HG03565 (cell line): ENCODE data around the gene TRMU.
"Not testable (repeated sequence)": the region's sequence is repeated elsewhere in the genome, so short reads cannot be mapped to it uniquely, and the experiment has no call there.

ENCODE experiments used
- ATAC-seq: cut with Tn5 transposase; IDR thresholded peaks from one replicate; pipeline ENCODE4 v1.9.1; 2021; ENCODE audit warnings: mild to moderate bottlenecking, moderate library complexity; ENCODE audit not compliant: unreplicated experiment

The TRMU gene

DNA sequence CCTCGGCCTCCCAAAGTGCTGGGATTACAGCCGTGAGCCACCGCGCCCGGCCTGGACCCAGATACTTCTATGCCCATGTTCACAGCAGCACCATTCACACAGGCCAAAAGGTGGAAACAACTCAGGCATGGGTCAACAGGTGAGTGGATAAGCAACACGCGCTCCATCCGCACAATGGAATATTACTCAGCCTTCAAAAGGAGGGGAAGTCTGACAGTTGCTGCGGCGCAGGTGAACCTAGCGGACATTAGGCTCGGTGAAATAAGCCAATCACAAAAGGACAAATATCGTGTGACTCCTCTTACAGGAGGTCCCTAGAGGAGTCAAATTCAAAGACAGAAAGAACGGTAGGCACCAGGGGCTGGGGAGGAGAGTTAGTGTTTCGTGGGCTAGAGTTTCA is 47.0 kb downstream of the TRMU start:
- ATAC-seq = no peak

DNA sequence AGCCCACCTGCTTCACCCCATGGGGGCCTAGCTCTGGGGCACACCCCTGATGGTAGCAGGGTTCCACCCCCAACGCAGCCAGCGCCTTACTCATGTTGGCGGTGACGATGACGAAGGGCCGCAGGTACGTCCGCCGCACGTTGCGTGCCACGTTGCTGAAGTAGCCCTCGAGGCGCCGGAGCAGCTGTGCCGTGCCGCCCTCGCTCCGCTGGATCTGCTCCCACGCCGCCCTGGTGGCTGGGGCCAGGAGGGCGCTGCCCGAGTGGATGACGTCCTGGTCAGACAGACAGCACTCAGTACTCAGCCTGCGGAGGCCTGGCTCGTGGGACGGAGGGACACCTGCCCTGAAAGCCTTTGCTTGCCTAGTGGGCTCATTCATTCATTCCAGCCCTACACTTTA is 50.8 kb downstream of the TRMU start:
- no peak for ATAC-seq

DNA sequence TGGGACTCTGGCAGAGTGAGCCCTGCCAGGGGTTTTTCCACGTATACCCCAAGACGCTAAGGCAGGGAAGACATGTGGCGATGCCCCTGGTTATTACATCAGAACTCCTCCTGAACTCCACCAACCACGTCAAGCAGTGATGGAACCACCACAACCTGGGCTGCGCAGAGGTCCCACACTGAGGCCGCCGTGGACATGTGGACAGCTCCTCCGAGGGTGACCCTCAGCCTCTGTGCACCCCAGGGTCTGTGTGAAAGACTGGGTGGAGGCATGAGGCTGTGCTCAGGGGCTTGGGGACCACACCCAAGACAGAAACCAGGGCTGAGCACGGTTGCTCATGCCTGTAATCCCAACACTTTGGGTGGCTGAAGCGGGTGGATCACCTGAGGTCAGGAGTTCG is 52.2 kb downstream of the TRMU start:
- ATAC-seq = no peak

DNA sequence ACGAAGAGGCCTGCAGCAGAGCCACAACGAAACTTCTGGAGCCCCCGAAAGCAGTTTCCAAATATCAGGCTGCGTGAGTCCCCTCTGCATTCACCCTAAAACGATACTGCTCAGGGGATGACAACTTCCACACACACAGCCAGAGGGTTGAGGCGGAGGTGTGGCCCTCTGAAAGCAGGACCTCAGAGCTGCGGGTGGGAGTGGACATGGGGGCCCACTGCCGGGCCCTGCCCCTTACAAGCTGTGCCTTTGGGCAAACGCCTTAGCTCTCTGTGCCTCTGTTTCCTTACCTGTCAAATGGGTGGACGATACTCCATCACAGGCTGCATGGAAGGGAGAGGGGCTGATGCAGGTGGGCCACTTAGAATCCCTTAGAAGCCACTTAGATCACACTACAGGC is 53.1 kb downstream of the TRMU start:
- no peak for ATAC-seq

DNA sequence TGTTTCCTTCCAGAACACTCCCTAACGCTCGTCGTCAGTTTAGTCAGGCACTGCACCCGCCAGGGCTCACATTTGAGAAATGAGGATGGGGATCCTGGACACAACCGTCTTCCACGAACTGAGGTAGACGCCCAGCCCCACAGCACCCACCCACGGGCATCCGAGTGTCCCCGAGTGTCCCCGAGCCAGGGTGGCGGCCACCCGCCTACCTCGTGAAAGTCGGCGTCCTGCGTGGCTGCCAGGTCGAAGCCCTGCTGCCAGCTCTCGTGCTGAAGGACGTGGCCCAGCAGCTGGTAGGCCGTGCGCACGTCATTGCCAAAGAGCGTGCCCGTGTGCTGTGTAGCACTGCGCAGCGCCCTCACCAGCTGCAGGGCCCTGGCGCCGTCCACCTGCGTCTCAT is 53.6 kb downstream of the TRMU start:
- no peak for ATAC-seq

DNA sequence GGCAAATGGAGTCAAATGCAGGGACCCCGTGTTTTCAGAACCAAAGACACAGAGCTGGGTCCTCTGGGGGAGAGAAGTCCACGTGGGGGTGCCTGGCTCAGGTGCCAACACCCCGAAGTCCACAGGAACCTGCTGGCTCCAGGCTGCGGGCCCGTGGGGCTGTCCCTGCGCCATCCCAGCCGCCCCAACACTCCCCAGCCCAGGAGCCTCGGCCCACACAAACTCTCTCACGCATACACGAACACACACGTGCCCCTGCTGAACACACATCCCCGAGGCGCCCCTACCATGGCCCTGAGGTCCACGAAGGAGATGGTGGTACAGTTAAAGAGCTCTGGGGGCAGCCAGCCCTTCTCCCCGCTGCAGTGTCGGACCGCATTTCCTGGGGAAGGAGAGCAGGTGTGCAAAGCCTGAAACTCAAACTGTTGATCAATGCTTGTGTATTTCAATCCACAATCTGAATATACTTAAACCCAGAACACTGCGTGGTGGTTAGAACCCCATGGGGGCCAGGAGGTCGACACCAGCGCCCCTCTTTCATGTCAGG is 54.7 kb downstream of the TRMU start:
- no peak for ATAC-seq

DNA sequence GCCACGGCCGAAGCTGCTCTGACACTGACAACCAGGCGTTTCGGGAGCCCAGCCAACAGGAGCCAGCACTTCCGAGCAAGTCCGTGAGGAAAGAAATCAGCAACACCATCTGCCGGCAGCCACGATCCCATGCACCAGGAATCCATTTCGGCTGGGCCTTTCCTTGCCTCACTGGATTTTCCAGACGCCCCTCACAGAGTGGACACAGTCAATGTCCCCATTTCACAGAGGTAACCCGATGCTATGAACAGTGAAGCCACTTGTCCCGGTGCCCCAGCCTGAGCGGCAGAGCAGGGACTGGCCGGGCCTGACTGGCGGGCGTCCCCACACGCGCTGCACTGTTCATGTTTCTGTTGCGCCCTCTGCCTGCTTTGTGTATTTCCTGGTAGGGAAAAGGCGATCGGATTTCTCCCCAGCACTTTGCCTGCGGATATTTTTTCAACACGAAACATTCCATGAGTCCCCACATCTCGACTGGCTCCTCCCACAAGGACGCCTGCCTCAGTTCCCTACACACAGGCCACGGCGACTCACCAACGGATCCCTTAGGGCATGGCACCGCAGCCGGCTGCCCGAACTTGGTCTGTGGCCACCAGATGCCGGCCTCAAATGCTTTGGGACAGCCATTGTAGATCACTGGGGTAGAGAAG is 55.3 kb downstream of the TRMU start:
- no peak for ATAC-seq

DNA sequence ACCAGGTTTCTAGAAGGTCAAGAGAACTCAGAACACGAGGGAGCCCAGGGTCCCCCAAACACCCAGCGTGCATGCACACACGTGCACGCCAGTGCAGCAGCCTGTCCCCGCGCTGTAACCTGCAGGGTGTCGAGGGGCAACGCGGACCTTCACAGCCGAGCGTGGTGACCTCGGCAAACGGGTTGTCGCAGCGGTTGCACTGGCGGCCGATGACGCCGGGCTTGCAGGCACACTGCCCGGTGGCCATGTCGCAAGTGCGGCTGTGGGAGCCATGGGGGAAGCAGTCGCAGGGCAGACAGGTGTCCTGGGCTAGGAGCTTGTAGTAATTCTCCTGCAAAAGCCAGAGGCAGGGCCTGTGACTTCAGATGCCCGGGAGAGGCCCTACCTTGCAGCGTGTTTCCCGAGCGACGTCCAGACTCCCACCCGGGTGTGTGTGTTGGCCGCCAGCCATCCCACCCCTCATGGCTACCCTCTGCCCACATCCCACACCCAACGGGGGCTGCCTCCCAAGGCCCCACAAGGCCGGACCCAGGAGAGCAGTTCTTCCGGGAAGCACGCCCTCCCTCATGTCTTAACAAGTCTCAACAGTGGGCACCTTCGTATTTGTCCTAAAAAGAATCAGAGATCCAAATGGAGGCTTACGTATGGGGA is 56.1 kb downstream of the TRMU start:
- no peak for ATAC-seq

DNA sequence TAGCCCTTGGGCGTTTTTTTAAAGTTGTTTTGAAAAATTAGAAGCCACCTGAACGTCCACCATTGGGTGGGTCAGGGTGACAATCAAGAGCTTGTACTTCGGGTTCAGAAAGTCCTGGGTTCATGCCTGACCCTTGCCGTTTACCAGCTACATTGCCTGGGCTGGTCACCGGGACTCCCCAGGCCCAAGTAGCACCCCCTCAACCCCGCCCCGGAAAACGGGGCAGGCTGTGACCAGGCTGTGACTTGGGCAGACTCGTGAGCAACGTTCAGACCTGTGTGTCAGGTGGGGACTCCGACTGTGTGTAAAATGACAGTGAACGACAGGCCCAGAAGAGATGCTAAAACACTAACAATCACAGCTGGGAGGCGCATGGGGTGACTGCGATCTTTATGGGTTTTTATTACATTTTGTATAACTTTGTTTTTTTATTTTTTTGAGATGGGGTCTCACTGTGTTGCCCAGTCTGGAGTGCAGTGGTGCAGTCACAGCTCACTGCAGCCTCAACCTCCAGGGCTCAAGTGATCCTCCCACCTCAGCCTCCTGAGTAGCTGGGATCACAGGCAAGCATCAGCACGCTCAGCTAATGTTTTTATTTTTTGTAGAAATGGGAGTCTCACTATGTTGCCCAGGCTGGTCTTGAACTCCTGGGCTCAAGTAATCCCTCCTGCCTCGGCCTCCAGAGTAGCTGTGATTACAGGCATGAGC is 56.8 kb downstream of the TRMU start:
- ATAC-seq = no peak

DNA sequence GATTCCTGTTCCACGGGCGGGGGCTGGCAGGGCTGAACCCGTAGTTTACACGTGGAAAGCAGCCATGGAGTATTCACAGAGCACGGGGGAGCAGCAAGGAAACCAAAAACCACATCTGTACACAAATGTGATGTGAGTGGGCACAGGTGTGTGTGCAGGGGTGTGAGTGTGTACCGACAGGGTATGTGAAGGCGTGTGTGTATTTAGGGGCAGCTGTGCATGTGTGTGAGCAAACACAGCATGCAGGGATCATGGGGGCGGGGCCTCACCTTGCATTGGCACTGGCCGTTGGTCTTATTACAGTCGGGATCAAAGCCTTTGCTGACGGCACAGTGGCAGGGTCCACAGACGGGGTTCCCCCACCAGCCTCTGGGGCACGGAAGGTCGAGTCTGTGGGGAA is 58.4 kb downstream of the TRMU start:
- no peak for ATAC-seq

DNA sequence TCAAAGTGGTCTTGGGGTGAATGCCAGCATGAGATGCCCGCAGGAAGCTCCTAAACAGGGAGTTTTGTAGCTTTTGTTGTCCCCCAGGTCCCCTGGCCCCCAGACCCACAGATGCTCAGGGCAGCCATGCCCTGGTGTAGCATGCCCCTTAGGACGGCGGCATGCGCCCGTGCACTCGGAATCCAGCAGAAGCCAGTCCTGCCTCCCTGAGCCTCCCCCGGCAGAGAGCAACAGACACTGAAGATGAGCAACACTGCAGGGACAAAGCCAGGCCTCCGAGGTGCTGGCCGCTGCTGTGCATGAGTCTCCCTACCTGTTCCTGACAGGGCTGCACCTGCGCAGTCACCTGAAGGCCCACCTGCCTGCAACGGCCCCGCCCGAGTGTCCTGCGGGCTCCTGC is 59.1 kb downstream of the TRMU start:
- ATAC-seq = no peak

DNA sequence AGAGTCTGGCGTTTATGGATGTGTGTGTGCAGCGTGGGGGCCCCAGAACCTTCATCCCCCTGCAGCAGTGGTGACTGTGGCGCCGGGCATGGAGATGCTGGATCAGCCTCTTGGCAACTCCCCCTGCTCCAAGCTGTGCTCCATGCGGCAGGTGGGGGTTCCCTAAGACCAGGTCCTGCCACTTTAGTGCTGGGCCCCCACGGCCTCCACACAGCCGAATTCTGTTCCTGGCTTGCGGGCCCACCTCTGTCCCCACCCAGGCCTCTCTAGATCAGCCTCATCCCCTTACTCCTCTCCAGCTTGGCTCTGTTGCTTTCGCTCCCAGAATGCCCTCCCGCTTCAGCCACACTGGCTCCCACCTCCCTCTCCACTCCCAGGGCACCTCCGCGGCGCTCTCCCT is 59.6 kb downstream of the TRMU start:
- no peak for ATAC-seq

DNA sequence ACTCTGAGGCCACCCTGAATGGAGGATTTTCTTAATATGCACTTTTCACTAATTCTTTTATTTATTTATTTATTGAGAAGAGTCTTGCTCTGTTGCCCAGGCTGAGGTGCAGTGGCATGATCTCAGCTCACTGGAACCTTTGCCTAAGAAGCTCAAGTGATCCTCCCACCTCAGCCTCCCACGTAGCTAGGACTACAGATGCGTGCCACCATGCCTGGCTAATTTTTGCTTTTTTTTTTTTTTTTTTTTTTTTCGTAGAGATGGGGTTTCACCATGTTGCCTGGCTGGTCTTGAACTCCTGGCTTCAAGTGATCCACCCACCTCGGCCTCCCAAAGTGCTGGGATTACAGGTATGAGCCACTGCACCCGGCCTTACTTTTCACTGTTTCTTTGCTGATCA is 61.5 kb downstream of the TRMU start:
- ATAC-seq = not testable (repeated sequence)

DNA sequence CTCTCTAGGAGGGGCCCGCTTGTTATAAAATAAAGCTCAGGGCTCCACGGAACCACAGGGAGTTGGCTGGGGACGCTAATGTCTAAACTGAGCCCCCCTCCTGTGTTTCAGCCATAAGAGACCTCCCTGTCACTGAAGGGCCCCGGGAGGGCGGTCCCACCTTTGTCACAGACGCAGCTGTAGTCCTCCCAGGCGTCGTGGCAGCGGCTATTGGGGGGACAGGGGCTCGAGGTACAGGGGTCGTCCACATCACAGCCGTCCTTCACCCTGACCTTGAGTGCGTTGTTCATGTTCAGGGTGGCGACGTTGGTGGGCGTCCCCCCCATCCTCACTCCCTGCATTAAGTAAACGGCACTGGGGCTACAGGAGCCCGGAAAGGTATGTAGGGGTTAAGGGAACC is 62.0 kb downstream of the TRMU start:
- ATAC-seq = no peak

DNA sequence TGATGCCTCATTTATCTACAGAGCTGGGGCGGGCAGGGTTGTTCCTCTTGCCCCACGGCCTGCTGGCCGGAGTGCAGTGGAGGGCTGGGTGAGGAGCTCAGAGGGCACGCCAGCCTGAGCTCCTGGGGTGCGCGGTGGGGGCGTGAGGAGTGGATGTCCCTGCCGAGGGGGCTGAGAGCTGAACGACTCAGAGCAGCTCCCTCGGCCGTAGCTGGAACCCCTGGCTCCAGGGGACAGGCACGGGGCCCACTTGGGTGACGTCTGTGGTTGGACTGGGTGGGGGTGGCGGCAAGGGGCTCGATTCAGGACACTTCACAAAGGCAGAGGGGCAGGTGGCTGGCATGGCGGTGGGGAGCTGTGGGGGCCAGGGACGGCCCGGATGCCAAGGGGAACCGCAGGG is 62.4 kb downstream of the TRMU start:
- ATAC-seq = no peak

DNA sequence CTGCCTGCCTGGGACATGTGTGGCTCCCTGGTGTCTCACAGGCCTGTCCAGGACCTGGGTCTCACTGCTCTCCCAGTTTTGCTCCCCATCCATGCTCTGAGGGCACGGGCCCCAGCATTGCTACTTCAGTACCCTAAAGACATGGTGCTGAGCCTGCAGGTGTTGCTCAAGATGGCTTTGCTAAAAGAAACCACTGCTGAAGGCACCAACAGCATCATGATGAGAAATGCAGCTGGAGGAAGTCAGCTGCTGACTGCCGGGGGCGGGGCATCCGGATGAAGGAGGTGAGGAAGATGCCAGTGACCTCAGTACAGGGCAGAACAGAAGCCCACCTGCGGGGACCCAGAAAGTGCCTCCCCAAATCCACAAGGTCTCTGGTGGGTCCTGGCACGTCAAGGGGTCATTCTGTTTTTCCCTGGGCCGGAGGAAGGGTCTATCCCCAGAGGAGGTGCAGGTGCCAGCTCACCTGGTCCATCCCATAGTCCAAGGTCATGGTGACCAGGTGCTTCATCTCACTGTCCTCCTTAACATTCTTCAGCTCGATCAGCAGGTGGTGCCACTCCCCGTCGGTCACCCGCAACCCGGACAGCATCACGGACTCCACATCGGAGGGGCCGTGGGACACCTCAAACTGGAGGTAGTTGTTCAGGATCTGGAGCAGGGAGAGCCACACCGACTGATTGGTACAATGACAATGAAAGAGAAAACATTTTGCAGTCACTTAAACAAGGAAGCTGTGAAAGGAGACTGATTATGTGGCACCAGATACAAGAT is 63.9 kb downstream of the TRMU start:
- no peak for ATAC-seq

DNA sequence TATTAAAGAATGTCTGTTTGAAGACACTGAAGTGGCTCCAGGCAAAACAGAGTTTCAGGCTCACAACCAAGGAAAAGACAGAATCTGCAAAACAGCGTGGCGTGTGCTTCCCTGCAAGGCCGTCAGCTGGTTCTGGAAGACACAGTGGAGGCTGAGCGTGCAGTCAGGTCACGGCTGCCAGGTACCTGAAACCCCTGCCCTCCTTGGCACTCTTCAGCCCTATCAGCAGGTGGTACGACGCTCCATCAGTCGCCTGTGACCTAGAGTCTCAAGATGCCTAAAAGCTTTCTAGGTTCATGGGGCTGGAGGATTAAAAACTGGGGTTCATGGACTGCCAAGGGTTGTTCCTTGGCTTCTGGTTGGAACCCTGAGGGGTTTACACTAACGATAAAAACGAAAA is 65.9 kb downstream of the TRMU start:
- ATAC-seq = no peak

DNA sequence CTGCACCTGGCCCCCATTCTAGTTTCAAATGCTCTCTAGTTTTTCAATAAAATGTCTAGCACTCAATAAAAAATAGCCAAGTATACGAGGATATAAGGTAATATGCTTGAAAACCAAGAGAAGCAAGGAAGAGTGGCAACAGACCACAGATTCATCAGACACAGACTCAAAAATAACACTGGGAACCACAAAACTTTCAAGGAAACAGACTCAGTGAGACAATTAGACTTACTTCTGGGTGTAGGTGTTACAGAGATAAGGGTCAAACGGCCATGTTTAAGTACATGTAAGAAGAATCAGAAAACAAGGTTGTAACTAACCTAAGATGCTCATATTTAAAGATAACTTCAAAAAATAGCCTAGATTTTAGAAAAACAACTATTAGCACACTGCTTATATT is 67.0 kb downstream of the TRMU start:
- ATAC-seq = no peak

DNA sequence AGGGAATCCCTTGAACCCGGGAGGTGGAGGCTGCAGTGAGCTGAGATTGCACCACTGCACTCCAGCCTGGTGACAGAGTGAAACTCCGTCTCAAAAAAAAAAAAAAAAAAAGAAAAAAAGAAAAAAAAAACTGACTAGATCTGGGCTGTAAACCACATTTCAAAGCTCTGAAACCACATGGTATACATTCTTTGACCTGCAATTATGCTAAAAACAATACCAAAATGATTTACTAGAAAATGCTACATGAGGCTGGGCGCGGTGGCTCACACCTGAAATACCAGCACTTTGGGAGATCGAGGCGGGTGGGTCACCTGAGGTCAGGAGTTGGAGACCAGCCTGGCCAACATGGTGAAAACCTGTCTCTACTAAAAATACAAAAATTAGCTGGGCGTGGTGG is 68.4 kb downstream of the TRMU start:
- not testable (repeated sequence) for ATAC-seq

DNA sequence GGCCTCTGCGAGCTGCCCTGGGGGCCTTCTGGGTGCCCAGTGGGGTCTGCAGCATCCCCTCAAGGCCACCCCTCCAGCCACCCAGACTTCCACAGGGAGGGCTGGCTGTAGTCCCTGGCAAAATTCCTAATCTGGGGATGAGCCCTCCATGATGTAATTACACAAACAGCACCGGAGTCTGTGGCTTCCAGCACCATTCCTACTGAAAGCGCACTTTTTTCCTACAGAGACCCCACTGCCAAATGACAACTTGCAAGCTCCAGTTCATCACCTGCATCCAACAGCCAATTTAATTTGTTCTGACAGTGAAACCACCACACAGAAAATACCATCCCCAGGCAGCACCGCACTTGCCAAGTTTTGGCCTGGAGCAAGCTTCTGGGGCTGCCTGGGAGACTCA is 70.4 kb downstream of the TRMU start:
- ATAC-seq = no peak

DNA sequence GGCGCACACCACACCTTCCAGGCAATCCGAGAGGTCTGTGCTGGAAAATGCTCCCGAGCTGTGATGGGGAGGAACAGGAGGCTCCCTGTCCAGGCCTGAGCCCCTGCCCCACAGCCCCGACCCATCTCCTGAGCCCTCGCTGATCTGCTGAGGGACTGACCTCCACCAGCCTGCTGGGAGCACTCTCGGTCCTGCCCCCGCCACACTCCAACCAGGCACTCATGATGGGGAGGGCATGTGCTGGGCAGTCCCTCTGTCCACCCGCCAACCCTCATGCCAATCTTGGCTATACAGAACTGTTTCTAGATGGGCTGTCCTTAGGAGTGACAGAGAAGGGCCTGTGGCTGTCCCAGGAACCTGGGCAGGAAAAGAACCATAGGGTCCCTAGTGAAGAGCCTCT is 70.8 kb downstream of the TRMU start:
- ATAC-seq = no peak
